ENCODE results near the gene KLHDC3.

Gene KLHDC3

GRCh38 chr6:43013843-43014433 is at the start of gene KLHDC3, which contains the start of gene MEA1:
TSS of gene KLHDC3 (plus strand) at chr6:43014249. CDS start at chr6:43017193, 2,944 bp downstream.
TSS of gene MEA1 (minus strand) at chr6:43013946. CDS start at chr6:43013813, 133 bp downstream.
- in situ Hi-C loops (cut with HindIII; ENCODE audit: low pct_ligation_motif_present, low sequenced_read_pairs) = no loop called here
- H3K27me3 ChIP-seq (replicated peaks) = no peaks in the 10 kb centered on the region
- H3K36me3 ChIP-seq (replicated peaks) = peaks cover 43% of the 10 kb centered on the region

GRCh38 chr6:42966571-42966970 is 47.5 kb upstream of the KLHDC3 start:
- no peak for TF ChIP-seq CTCF (IDR thresholded peaks at IDR 0.05; ENCODE audit: low read depth, low read length, missing control alignments)
- H3K27me3 ChIP-seq (replicated peaks) = no peaks in the 10 kb centered on the region
- no peak overlapping the region for H3K4me3 ChIP-seq (ENCODE audit: low read depth, low read length)
- no peak for DNase-seq
- no peak overlapping the region for H3K27ac ChIP-seq
- peaks cover 2% of the 10 kb centered on the region for H3K36me3 ChIP-seq (replicated peaks)
- in situ Hi-C loops (cut with HindIII; ENCODE audit: low pct_ligation_motif_present, low sequenced_read_pairs) = no loop called here

More at GRCh38 chr6:43013843-43014433, at the start of gene KLHDC3, which contains the start of gene MEA1:
- H3K4me3 ChIP-seq (ENCODE audit: low read depth, low read length) = peak within 1 kb of the TSS; percentile 94
- H3K27ac ChIP-seq = peak within 1 kb of the TSS; percentile 83
- peak; percentile 100 for DNase-seq
- no peak for TF ChIP-seq CTCF (IDR thresholded peaks at IDR 0.05; ENCODE audit: low read depth, low read length, missing control alignments)

GRCh38 chr6:42967228-42967627 is 46.8 kb upstream of the KLHDC3 start:
- in situ Hi-C loops (cut with HindIII; ENCODE audit: low pct_ligation_motif_present, low sequenced_read_pairs) = no loop called here
- TF ChIP-seq CTCF (IDR thresholded peaks at IDR 0.05; ENCODE audit: low read depth, low read length, missing control alignments) = no peak

GRCh38 chr6:42968126-42968701 is 45.8 kb upstream of the KLHDC3 start:
- no peak overlapping the region for H3K27ac ChIP-seq
- no peaks in the 10 kb centered on the region for H3K27me3 ChIP-seq (replicated peaks)
- in situ Hi-C loops (cut with HindIII; ENCODE audit: low pct_ligation_motif_present, low sequenced_read_pairs) = no loop called here
- no peak for DNase-seq
- no peak for TF ChIP-seq CTCF (IDR thresholded peaks at IDR 0.05; ENCODE audit: low read depth, low read length, missing control alignments)
- H3K4me3 ChIP-seq (ENCODE audit: low read depth, low read length) = no peak overlapping the region
- peaks cover 2% of the 10 kb centered on the region for H3K36me3 ChIP-seq (replicated peaks)

More at GRCh38 chr6:42967228-42967627, 46.8 kb upstream of the KLHDC3 start:
- no peak overlapping the region for H3K4me3 ChIP-seq (ENCODE audit: low read depth, low read length)
- H3K27me3 ChIP-seq (replicated peaks) = no peaks in the 10 kb centered on the region
- no peak overlapping the region for H3K27ac ChIP-seq
- peaks cover 2% of the 10 kb centered on the region for H3K36me3 ChIP-seq (replicated peaks)
- DNase-seq = no peak

GRCh38 chr6:42968783-42969182 is 45.3 kb upstream of the KLHDC3 start:
- Histone ChIP-seq H3K27ac (no peak overlapping the region), H3K36me3 (replicated peaks) (peaks cover 2% of the 10 kb centered on the region), H3K27me3 (replicated peaks) (no peaks in the 10 kb centered on the region), H3K4me3 (ENCODE audit: low read depth, low read length) (no peak overlapping the region)
- in situ Hi-C loops (cut with HindIII; ENCODE audit: low pct_ligation_motif_present, low sequenced_read_pairs) = no loop called here
- no peak for TF ChIP-seq CTCF (IDR thresholded peaks at IDR 0.05; ENCODE audit: low read depth, low read length, missing control alignments)
- no peak for DNase-seq
